Thoracic aorta (tissue), 2 donors: Measurements from ENCODE around the gene PRUNE2. TPM values are rescaled to one million over a fixed set of nuclear protein-coding genes. Genes with fewer than 3 reads are reported as not detected.

Experiments used
- ATAC-seq: fragments of 150-250 bp; one replicate; pipeline ENCODE4 v1.8.0; 2017; ENCODE audit warnings: low read depth; ENCODE audit not compliant: insufficient number of reproducible peaks, low FRiP score
- DNase-seq: peaks from one replicate; pipeline ENCODE4 v3.0.0-alpha.2; 2020; ENCODE audit warnings: low spot score
- H3K27ac ChIP-seq, 2 donors: fragments of 200-600 bp; sonication (generic); 1 replicate in 1 of 2; 2 replicates in 1 of 2; pipeline ENCODE4 v1.5.1; 2016; ENCODE audit warnings: mild to moderate bottlenecking in 2 of 2, moderate library complexity in 2 of 2
- H3K27me3 ChIP-seq: fragments of 200-600 bp; sonication (generic); replicated peaks from 2 replicates; pipeline ENCODE4 v1.6.0; 2016; ENCODE audit warnings: mild to moderate bottlenecking; ENCODE audit not compliant: insufficient read depth
- H3K36me3 ChIP-seq: fragments of 200-600 bp; sonication (generic); one replicate; pipeline ENCODE4 v1.5.1; 2016
- H3K4me1 ChIP-seq, 2 donors: fragments of 200-600 bp; sonication (generic); 1 replicate in 1 of 2; 2 replicates in 1 of 2; pipeline versions ENCODE4 v1.5.1 to v1.6.0; 2016; ENCODE audit warnings: low read depth in 2 of 2, mild to moderate bottlenecking in 1 of 2; ENCODE audit not compliant: control insufficient read depth in 1 of 2
- H3K4me3 ChIP-seq: fragments of 200-600 bp; sonication (generic); 2 replicates; pipeline ENCODE4 v1.5.1; 2016; ENCODE audit warnings: mild to moderate bottlenecking
- H3K9me3 ChIP-seq: fragments of 200-600 bp; sonication (generic); 2 replicates; pipeline ENCODE4 v1.5.1; 2016
- CTCF ChIP-seq: fragments of 200-600 bp; sonication (generic); IDR thresholded peaks from one replicate; pipeline ENCODE4 v1.5.1; 2019; ENCODE audit warnings: antibody characterized with exemption
- total RNA-seq, 2 donors: library from RNA; depleted of rRNA; stranded (reverse); fragments of >200 nt; gene quantifications; one replicate each; pipeline versions ENCODE4 v1.1.0 to v1.2.3, GENCODE V29; 2016

The PRUNE2 gene
- total RNA-seq, 2 donors from 2014 or later: 360 to 420 TPM

GRCh38 chr9:76664120-76664519 lies 241.8 kb downstream of the PRUNE2 start:
- Histone ChIP-seq H3K27me3 (no peaks in the 10 kb centered on the region), H3K27ac (peak overlapping the region in 1 of 2 donors; percentile 41), H3K4me3 (no peak overlapping the region), H3K36me3 (no peaks in the 10 kb centered on the region), H3K4me1 (peaks cover 15 to 51% of the 10 kb centered on the region in 2 donors), H3K9me3 (no peaks in the 10 kb centered on the region)
- DNase-seq (no peak), ATAC-seq (no peak)
- no peak for TF ChIP-seq CTCF

- Histone ChIP-seq H3K27me3 (no peaks in the 10 kb centered on the region), H3K4me1 (peaks cover 15 to 53% of the 10 kb centered on the region in 2 donors), H3K27ac (peak overlapping the region in 1 of 2 donors; percentile 10), H3K4me3 (no peak overlapping the region), H3K9me3 (no peaks in the 10 kb centered on the region), H3K36me3 (no peaks in the 10 kb centered on the region)
- DNase-seq: no peak
- no peak for TF ChIP-seq CTCF
- no peak for ATAC-seq
These were observed 243.2 kb downstream of the PRUNE2 start for GRCh38 chr9:76662476-76663281.

- peak; percentile 21 for TF ChIP-seq CTCF
- Histone ChIP-seq H3K36me3 (no peaks in the 10 kb centered on the region), H3K4me3 (no peak overlapping the region), H3K4me1 (peaks cover 28 to 70% of the 10 kb centered on the region in 2 donors), H3K27ac (peak overlapping the region; percentile 28), H3K9me3 (no peaks in the 10 kb centered on the region), H3K27me3 (no peaks in the 10 kb centered on the region)
- ATAC-seq (no peak), DNase-seq (no peak)
These were observed 247.2 kb downstream of the PRUNE2 start for GRCh38 chr9:76658510-76659231.

GRCh38 chr9:76657265-76657664 lies 248.6 kb downstream of the PRUNE2 start:
- Histone ChIP-seq H3K4me3 (no peak overlapping the region), H3K4me1 (peaks cover 33 to 71% of the 10 kb centered on the region in 2 donors), H3K9me3 (no peaks in the 10 kb centered on the region), H3K27ac (peak overlapping the region; percentile 19 to 28), H3K27me3 (no peaks in the 10 kb centered on the region), H3K36me3 (no peaks in the 10 kb centered on the region)
- no peak for TF ChIP-seq CTCF
- DNase-seq (no peak), ATAC-seq (no peak)

GRCh38 chr9:76655971-76656370 lies 249.9 kb downstream of the PRUNE2 start:
- Histone ChIP-seq H3K9me3 (no peaks in the 10 kb centered on the region), H3K36me3 (no peaks in the 10 kb centered on the region), H3K4me3 (no peak overlapping the region), H3K4me1 (peaks cover 42 to 80% of the 10 kb centered on the region in 2 donors), H3K27ac (peak overlapping the region in 1 of 2 donors; percentile 6), H3K27me3 (no peaks in the 10 kb centered on the region)
- TF ChIP-seq CTCF: no peak
- ATAC-seq: no peak
- no peak for DNase-seq
